Activated CD4-positive, alpha-beta T cell treated with anti-CD3 and anti-CD28 coated beads, Interleukin-2, amount 50 U/mL, for 48 hours (primary cell): ENCODE data around the gene MTHFD2.
A peak's percentile ranks its signal among the peaks of the same experiment; 100 is the strongest.
"Not testable (repeated sequence)": the region's sequence is repeated elsewhere in the genome, so short reads cannot be mapped to it uniquely, and the experiment has no call there.

Source experiments
- DNase-seq, 2 experiments: peaks; one replicate each; pipeline ENCODE4 v3.0.0-alpha.2; 2020

The MTHFD2 gene

DNA sequence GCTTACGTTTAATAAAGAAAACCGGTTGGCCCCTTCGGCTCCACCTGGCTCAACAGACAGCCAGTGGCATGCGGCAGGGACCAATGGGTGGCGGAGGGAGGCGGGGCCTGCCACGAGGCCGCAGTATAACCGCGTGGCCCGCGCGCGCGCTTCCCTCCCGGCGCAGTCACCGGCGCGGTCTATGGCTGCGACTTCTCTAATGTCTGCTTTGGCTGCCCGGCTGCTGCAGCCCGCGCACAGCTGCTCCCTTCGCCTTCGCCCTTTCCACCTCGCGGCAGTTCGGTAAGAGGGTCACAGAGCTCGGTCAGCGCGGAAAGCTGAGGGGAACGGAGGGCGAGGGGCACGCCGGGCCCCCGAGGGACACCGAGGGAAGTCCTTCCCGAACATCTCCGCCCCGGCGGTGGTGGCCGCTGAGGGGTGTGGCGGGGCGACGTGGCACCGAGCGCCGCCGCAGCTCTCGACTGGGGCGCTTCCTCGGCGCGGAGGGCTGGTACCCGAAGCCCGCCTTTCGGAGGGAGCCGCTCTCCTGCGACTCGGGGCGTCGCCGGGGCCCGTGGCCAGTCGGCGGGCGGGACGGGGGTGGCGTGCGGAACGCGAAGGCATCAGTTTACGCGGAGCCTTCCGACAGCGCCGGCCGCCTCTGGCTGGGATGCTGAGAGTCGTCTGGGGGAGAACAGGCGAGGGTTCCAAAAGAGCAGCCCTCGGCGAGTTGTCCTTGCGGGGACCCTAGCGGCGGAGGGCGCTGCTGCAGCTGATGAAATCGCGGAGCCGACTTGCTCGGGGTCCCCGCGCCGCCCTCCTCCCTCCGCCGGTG, at the start of gene MTHFD2:
MTHFD2 (plus strand) TSS at position 155 of the 814 bp plus-strand sequence; CDS start at position 182, 27 bp downstream.
- peak; percentile 92 to 94 for DNase-seq

DNA sequence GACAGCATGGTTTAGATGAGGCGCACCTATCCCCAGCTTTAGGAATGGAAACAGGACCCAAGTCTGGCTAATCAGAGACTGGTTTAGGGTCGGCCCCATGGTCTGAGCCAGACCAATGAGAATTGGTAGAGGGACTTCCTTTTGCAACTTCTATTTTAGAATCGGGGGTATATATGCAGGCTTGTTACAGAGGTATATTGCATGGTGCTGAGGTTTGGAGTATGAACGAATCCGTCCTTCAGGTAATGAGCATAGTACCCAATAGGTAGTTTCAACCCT, 49.2 kb upstream of the MTHFD2 start:
- no peak for DNase-seq

GRCh38 chr2:74149570-74150319, 48.7 kb upstream of the MTHFD2 start:
- DNase-seq, result no peak

- DNase-seq, result no peak
Measured at GRCh38 chr2:74152954-74153353, 45.5 kb upstream of the MTHFD2 start.

DNA sequence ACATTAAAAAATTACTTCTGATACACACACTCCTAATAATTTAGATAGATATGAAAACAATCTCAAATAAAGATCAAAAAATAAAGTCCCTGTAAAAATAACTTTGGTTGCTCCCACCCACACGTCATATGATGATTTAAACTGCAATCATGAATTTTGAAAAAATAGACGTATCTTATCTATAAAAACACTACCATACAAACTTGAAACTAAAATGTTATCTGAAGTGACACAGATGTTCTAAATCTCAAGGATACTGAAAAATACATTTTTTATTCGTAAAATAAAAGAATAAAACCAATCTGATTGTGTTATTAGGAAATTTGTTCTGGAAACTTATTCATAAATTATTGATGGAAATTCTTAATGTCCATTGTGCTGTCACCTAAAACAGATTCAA, 42.6 kb upstream of the MTHFD2 start:
- no peak for DNase-seq

GRCh38 chr2:74162951-74163350, 35.5 kb upstream of the MTHFD2 start:
- no peak for DNase-seq

DNA sequence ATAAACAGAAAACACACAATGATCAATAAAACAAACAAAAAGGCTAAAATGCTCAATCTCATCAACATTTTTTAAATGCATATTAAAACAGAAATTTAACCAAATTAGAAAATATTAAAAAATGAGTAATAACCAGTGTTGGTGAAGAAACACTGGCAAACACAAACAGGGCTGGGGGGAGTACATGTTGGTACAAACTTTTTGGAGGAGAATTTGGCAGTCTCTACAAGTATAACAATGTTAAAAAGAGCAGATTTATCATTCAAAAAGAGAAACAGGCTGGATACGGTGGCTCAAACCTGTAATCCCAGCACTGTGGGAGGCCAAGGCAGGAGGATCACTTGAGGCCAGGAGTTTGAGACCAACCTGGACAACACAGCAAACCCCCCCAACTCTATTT, 33.7 kb upstream of the MTHFD2 start:
- DNase-seq, result no peak

GRCh38 chr2:74168739-74169138, 29.7 kb upstream of the MTHFD2 start:
- no peak for DNase-seq

- no peak for DNase-seq
Measured at GRCh38 chr2:74174909-74175308, 23.5 kb upstream of the MTHFD2 start.

- DNase-seq, result no peak
Measured at GRCh38 chr2:74177696-74178095, 20.7 kb upstream of the MTHFD2 start.

DNA sequence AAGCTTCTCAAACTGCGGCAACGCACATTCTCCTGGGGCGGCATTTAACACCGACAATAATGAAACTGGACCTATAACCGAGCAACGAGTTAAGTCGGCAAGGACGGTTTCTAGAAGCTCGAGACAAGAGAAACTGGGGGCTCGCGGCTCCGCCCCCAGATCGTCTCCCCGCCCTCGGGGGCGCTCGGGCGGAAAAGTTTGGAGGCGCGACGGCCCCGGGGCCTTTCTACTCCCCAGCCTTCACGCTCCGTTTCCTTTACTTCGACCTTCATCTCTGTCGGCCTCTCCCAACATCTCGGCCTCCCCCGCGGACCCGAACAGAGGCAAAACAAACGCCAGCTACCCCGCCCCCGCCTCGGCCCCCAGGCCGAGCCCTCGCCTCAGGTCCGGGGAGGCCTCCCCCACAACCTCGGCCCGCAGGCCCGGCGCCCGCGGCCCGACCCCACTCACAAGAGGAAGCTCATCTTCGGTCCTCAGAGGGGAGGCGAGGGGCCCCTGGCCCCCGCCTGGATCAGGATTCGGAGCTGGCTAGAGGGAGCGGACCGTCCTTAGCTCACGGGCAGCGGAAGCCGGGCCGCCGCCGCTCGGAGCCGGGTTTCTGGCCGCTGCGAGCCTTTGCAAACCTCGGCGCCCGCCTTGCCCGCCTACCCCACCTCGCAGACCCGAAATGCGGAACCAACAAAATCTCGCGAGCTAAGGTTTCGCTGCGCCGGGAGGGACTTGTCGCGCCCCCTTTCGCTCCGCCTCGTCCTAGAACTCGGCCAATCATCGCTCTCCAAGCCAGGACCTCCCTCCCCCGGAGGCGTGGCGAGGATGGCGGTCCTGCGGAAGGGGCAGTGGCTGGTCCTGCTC, 20.0 kb upstream of the MTHFD2 start, which contains the start of gene MOB1A:
MOB1A (minus strand) TSS at position 669 of the 852 bp plus-strand sequence; CDS start at position 464, 205 bp downstream.
- peak; percentile 99 for DNase-seq

DNA sequence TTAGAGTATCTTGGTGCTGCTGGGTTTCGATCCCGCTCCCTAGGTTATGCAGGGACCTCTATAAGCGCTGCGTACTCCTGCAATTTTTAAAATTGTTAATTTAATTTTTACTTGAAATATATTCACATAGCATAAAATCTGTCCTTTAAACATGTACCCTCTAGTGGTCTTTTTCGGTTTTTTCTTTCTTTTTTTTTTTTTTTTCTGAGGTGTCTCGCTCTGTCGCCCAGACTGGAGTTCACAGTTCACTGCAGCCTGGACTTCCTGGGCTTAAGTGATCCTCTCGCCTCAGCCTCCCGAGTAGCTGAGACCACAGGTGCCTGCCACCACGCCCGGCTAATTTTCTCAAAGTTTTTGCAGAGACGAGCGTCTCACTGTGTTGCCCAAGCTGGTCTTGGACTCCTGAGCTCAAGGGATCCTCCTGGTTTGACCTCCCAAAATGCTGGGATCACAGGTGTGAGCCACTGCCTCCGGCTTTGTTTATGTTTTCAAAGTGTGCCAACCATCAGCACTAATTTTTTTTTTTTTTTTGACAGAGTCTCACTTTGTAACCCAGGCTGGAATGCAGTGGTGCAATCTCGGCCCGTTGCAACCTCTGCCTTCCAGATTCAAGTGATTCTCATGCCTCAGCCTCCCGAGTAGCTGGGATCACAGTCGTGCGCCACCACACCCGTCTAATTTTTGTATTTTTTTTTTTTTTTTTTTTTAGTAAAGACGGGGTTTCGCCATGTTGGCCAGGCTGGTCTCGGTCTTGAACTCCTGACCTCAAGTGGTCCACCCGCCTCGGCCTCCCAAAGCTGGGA, 19.2 kb upstream of the MTHFD2 start:
- no peak for DNase-seq

GRCh38 chr2:74181739-74182138, 16.7 kb upstream of the MTHFD2 start:
- no peak for DNase-seq

- no peak for DNase-seq
Measured at GRCh38 chr2:74183878-74184277, 14.5 kb upstream of the MTHFD2 start.

- DNase-seq, result peak; percentile 41 to 57
Measured at GRCh38 chr2:74186038-74186437, 12.4 kb upstream of the MTHFD2 start.

DNA sequence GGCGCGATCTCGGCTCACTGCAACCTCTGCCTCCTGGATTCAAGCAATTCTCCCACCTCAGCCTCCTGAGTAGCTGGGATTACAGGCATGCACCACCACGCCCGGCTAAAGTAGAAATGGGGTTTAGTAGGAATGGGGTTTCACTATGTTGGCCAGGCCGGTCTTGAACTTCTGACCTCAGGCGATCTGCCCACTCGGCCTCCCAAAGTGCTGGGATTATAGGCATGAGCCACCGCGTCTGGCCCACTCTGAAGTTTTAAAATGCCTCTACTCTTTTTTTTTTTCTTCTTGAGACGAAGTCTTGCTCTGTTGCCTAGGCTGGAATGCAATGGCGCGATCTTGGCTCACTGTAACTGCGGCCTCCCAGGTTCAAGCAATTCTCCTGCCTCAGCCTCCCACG, 11.7 kb upstream of the MTHFD2 start:
- not testable (repeated sequence) for DNase-seq

DNA sequence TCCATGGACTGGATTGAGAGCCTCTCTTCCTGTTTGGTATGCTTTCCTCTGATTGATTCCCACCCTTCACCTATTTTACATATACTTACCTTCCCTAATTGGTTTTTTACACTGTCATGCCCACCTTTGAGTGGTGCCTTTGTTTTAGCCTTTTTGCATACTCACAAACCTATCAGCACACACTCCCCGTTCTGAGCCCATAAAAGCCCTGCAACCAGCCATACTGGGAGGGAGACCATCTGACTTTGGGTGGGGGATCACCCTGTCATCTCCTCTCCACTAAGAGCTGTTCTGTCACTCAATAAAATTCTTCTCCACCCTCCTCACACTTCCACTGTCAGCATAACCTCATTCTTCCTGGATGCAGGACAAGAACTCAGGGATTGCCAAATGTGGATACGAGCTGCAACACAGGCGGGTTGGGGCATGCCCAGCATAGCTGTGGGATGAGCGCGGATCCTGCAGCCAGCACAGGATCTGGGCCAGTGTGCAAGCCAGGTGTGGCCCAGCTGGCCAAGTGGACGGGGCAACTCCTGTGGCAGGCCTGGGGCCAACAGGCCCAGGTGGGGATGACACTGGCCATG, 10.3 kb upstream of the MTHFD2 start:
- DNase-seq, result no peak

GRCh38 chr2:74188696-74189095, 9.7 kb upstream of the MTHFD2 start:
- no peak for DNase-seq

GRCh38 chr2:74191596-74192380, 6.6 kb upstream of the MTHFD2 start:
- no peak for DNase-seq

DNA sequence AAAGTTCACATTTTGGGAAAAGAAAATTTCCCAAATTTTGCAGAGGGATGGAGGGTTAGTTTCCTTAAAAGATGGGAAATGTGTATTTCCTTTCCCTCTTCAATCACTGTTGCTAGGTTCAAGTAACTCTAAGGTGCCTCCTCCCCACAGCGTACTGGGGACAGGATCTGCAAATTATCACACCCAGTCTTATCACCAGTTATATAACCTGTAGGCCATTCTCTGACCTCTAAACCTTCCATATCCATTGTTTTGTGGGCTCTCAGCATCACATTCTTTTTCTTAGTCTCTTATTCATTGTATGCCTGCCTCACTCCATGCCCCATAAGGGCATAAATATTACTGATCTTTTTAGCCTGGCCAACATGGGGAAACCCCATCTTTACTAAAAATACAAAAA, 3.6 kb upstream of the MTHFD2 start:
- no peak for DNase-seq

DNA sequence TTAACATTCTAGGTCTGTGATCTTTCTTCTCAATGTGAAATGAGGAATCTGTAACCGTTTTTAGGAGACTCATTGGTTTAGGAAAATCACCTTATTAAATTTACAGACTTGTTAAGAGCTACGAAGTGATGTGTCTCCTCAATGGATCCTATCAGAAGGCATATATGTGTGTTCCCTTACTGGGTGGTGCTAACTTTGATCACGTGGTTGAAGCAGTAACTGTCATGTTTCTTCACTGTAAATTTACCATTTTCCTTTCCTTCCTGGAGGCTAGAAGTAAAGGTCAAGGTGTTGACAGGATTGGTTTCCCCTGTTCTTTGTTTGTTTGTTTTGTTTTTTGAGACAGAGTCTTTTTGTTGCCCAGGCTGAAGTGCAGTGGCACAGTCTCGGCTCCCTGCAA, 1.4 kb upstream of the MTHFD2 start:
- DNase-seq, result no peak
